ENCODE measurements around the gene GNAI2.

The GNAI2 gene

DNA sequence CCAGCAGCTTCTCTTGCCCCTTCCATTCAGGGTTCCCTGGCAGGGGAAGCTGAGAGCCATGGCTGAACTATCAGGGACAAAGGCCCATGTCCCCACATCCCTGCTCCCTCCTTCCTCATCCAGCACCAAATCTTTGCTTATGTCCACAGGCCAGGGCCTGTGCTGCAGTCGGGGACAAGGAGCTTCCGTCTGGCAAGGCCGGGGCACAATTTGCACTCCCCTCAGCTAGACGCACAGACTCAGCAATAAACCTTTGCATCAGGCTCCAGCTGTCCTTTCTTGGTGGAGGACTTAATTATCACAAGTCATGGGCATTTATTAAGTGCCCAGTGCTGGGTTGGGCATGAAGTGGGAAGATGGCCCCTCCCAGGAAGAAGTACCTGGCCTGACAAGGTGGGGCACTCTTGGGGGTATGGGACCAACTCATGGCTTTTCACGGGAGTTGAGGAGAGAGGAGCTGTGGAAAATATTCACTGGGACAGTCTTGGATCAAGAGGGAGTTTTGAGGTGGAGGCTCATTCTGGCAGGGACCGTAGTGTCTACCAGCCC is 39.7 kb upstream of the GNAI2 start:
- no peak overlapping the region for H3K4me3 ChIP-seq (ENCODE audit: low read depth, low read length)
- TF ChIP-seq, protein P1, sequence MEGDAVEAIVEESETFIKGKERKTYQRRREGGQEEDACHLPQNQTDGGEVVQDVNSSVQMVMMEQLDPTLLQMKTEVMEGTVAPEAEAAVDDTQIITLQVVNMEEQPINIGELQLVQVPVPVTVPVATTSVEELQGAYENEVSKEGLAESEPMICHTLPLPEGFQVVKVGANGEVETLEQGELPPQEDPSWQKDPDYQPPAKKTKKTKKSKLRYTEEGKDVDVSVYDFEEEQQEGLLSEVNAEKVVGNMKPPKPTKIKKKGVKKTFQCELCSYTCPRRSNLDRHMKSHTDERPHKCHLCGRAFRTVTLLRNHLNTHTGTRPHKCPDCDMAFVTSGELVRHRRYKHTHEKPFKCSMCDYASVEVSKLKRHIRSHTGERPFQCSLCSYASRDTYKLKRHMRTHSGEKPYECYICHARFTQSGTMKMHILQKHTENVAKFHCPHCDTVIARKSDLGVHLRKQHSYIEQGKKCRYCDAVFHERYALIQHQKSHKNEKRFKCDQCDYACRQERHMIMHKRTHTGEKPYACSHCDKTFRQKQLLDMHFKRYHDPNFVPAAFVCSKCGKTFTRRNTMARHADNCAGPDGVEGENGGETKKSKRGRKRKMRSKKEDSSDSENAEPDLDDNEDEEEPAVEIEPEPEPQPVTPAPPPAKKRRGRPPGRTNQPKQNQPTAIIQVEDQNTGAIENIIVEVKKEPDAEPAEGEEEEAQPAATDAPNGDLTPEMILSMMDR (IDR thresholded peaks at IDR 0.05; ENCODE audit: borderline replicate concordance, insufficient read depth, low read depth, low read length): no peak

DNA sequence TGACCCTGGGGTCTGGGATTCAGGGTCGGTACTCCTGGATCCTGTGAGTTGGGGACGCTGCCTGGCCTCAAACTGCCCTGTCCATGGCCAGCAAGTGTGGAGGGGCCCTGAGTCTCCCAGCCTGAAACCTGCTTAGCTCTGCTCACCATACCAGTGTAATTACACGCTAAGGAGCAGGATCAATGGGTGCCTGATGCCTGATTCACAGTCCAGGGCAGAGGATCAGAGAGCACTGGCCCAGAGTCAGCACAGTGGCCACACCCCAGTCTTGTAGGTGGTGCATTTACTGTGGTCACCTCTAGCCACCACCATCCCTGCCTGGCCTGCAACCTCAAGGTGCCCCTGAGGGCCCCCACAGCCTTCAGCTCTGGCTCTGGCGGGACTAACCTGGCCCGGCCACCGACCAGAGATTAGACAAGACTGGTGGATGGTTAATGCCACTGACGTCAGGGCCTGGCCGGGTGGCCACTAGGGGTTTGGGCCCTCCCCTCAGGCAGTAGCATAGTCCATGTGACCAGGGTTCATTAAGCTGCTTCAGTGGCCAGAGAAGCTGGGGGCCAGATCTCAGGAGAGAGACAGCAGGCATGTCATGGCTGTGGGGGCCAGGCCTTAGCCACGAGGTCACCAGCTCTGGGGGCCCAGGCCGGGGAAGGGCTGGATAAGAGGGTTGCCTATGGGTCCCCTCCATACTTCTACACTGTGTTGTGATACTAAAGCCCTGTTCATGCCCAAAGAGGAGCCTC is 34.3 kb upstream of the GNAI2 start:
- H3K4me3 ChIP-seq (ENCODE audit: low read depth, low read length): no peak overlapping the region
- TF ChIP-seq, protein P1 (IDR thresholded peaks at IDR 0.05; ENCODE audit: borderline replicate concordance, insufficient read depth, low read depth, low read length): no peak

DNA sequence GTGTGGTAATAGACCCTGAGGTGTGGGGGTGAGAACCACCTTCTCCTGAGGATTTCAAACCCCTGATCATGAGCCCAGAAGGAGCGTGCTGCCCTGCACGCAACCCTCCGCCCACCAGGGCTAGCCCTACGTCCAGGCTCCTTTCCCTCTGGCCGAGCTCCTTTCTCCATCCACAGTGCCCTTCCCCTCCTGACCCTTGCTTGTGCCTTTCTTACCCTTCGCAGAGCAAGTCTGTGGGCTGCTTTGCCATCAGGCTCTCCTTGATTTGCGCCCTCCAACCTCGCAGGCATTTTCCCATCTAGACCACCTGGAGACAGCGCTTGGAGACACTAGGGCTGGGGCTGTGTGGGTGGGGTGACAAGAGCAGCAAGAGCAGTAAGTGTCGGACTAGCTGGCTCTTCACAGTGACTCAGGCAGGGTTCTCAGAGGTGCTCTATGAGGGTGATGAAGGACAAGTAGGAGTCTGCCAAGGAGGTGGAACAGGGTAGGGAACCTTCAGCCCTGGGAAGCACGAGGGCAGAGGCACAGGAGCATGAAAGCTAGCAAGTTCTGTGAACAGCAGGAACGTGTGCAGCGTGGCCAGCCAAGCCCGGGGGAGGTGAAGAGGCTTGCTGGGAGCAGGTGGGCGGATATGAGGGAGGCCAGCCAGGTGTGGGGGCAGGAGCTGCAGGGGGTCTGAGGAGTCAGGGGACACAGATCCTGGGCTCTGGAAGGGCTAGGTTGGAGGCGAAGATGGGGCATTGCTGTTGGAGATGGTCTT is 33.5 kb upstream of the GNAI2 start:
- no peak overlapping the region for H3K4me3 ChIP-seq (ENCODE audit: low read depth, low read length)
- TF ChIP-seq, protein P1 (IDR thresholded peaks at IDR 0.05; ENCODE audit: borderline replicate concordance, insufficient read depth, low read depth, low read length): no peak

DNA sequence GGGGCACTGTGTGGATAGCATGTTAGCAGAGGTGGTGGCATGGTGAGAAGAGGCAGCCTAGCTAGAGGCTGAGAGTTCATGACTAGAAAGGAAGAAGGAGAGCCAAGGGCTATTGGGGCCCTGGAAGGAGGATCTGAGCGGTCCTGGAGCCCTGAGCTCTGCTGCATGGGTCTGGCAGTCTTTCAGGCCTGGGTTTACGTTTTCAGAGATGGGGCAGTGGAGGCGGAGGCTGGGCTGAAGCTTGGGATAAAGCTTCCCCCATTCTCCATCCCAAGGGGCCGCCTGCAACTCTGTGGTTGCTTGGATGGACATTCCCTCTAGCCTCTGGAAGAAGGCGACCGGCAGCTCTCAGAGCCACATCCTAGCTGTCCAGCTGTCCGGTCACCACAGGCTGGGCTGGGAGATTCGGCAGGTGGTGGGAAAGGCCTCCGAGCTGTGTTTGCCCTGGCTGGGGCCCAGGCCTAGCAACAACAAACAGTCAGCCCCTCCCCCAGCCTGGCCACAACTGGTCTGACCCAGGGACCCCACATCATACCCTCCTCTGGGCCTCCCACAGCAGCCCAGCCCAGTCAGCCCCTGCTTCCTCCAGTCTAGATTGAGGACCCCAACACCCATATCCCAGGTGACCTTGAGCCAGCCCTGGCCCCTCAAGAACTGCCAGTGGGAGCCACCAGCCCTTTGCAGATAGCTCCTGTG is 32.7 kb upstream of the GNAI2 start:
- no peak overlapping the region for H3K4me3 ChIP-seq (ENCODE audit: low read depth, low read length)
- TF ChIP-seq, protein P1 (IDR thresholded peaks at IDR 0.05; ENCODE audit: borderline replicate concordance, insufficient read depth, low read depth, low read length): no peak

DNA sequence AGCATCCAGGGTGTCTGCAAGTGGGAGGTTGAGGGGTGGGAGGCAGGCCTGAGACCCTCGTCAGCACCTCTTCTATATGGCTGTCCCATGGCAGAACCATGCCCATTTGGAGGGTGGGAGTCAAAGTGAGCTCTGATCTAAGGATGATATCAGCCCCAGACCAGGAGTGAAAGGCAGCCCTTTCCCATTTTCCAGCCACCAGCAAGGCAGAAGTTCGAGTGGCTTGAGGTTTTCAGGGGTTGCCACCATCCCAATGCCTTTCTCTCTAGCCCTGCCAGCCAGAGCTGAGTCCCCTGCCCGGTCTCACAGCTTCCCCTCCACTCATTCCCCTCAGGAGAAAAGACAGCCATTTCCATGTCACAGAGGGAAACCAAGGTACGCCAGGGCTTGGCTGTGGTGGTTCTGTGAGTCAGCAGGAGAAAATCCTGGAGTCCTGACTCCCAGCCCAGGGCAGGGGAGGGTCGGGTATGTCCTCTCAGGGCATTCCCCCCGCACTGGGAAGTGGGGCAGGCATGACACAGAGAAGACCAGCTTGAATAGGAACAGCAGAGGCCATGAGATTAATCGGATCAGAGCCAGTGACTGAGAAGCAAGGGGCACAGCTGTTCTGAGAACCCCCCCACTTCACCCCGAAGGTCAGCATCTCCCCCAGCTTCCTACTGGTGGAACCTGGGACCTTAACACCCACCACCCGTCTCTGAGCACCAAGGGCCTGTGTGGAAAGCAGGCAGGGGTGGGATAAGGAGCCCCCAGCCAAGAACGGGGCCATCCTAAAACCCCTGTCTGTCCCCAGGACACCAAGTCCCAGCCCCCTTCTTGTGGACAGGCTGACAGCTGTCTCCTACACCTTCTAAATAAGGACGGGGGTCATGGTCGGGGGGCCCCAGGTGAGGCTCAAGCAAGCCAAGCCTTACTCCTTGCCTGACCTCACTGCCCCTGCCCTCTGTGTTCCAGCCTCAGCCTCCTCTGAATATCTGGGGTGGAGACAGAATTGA is 31.9 kb upstream of the GNAI2 start:
- TF ChIP-seq, protein P1 (IDR thresholded peaks at IDR 0.05; ENCODE audit: borderline replicate concordance, insufficient read depth, low read depth, low read length): no peak
- H3K4me3 ChIP-seq (ENCODE audit: low read depth, low read length): no peak overlapping the region

DNA sequence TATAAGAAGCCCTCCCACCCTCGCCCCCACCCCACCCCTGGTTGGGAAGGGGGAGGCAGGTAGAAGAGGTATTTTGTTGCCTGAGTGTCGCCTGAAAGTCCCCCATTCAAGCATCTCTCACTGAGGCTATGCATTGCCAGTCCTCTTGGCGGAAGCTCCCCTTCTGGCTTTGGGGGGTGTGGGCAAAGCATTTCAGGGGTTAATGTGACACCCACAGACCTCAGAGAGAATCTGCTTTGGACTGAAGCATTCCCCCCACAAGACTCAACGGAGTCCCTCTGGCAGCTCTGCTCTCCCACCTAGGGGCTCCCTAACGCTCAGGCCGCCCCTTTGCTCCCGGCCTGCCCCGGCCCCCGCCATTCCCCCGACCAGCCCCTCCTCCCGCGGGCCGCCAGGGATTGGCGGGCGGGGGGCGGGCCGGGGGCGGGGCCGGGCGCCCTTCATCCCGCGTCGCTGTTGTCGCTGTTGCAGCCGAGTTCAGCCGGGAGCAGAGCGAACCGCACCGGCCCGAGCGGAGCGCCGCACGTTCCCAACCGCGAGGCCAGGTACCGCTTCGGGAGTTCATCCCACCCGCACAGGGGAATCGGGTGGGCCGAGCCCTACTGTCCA is 31.1 kb upstream of the GNAI2 start, which contains the start of gene SLC38A3:
Gene SLC38A3, plus strand, starts transcription at position 468 of the 609 bp plus-strand sequence. CDS start 8,929 bp downstream, outside the sequence.
- TF ChIP-seq, protein P1 (IDR thresholded peaks at IDR 0.05; ENCODE audit: borderline replicate concordance, insufficient read depth, low read depth, low read length): no peak
- H3K4me3 ChIP-seq (ENCODE audit: low read depth, low read length): no peak within 1 kb of the TSS

All from GM12875 (cell line).